ENCODE results near the gene ZNF432.
A peak's percentile ranks its signal among the peaks of the same experiment; 100 is the strongest.

The ZNF432 gene

GRCh38 chr19:52007806-52008557, 40.7 kb downstream of the ZNF432 start, which contains the start of gene ZNF615:
Gene ZNF615, minus strand, starts transcription at chr19:52008211. Its CDS starts 4,500 bp downstream, at chr19:52003711.
- DNase-seq, result no peak

GRCh38 chr19:52007451-52007805, 41.2 kb downstream of the ZNF432 start:
- no peak for DNase-seq

GRCh38 chr19:51994048-51994644, 54.5 kb downstream of the ZNF432 start:
- no peak for DNase-seq

GRCh38 chr19:51993422-51993821, 55.2 kb downstream of the ZNF432 start:
- no peak for DNase-seq

GRCh38 chr19:51986309-51987291, 62.0 kb downstream of the ZNF432 start, which contains the start of gene ZNF350:
Gene ZNF350, minus strand, starts transcription at chr19:51986840. Its CDS starts 12,480 bp downstream, at chr19:51974360.
- peak; percentile 57 for DNase-seq

GRCh38 chr19:51983361-51983760, 65.3 kb downstream of the ZNF432 start:
- DNase-seq, result no peak
